Loucy (cell line): ENCODE measurements around the gene SEC16B.

ENCODE experiments used
- EZH2phosphoT487 ChIP-seq: fragments of 200-600 bp; IDR thresholded peaks from 2 replicates; pipeline ENCODE4 v1.6.1; 2018; ENCODE audit warnings: antibody characterized with exemption, mild to moderate bottlenecking, moderate library complexity, borderline replicate concordance
- TF ChIP-seq, protein P1 (sequence below): fragments of 200-600 bp; sonication (generic); conservative IDR thresholded peaks from 2 replicates; pipeline ENCODE4 v1.5.1; 2014; ENCODE audit warnings: mild to moderate bottlenecking, antibody characterized with exemption, low read length

DNA sequence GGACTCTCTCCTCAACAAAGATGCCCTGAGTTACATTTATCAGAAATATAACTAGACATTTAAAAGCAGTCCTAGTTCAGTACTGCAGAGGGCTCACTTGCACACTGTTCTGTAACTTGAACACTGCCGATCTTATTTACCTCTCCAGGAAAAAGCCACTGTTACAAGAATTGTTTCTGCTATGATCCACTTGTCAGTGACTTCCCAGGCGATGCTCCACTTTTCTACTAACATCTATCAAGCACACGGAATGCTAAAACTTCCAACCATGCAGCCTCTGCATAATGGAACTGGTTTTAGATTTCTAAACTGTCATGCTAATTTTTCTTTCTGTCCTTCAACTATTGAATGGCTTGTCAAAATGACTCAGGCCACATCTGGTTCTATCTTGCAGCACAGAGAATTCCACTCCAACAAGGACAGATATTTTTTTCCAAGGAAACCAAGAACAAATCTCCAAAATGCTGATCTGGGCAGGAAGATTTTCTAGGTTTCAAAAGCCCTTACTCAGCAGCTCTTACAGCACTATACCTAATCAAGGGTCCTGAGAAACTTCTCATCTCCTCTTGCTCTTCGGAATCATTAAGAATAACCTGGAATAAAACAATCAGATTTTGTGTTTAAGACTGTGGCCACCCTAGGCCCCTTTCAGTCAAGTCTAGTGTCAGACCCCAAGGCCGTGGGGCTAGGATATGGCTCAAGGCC lies 9.9 kb downstream of the SEC16B start:
- TF ChIP-seq, protein P1, sequence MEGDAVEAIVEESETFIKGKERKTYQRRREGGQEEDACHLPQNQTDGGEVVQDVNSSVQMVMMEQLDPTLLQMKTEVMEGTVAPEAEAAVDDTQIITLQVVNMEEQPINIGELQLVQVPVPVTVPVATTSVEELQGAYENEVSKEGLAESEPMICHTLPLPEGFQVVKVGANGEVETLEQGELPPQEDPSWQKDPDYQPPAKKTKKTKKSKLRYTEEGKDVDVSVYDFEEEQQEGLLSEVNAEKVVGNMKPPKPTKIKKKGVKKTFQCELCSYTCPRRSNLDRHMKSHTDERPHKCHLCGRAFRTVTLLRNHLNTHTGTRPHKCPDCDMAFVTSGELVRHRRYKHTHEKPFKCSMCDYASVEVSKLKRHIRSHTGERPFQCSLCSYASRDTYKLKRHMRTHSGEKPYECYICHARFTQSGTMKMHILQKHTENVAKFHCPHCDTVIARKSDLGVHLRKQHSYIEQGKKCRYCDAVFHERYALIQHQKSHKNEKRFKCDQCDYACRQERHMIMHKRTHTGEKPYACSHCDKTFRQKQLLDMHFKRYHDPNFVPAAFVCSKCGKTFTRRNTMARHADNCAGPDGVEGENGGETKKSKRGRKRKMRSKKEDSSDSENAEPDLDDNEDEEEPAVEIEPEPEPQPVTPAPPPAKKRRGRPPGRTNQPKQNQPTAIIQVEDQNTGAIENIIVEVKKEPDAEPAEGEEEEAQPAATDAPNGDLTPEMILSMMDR: 0 out of 2 replicates have a peak, but pooled peaks have one; percentile 10
- TF ChIP-seq EZH2phosphoT487: no peak
